KG1 (cell line): Measurements from ENCODE around the gene PDE8B.

Source experiments
- DNase-seq: peaks from one replicate; lab custom pipeline; 2025; lab: John Stamatoyannopoulos, UW

Gene PDE8B

DNA sequence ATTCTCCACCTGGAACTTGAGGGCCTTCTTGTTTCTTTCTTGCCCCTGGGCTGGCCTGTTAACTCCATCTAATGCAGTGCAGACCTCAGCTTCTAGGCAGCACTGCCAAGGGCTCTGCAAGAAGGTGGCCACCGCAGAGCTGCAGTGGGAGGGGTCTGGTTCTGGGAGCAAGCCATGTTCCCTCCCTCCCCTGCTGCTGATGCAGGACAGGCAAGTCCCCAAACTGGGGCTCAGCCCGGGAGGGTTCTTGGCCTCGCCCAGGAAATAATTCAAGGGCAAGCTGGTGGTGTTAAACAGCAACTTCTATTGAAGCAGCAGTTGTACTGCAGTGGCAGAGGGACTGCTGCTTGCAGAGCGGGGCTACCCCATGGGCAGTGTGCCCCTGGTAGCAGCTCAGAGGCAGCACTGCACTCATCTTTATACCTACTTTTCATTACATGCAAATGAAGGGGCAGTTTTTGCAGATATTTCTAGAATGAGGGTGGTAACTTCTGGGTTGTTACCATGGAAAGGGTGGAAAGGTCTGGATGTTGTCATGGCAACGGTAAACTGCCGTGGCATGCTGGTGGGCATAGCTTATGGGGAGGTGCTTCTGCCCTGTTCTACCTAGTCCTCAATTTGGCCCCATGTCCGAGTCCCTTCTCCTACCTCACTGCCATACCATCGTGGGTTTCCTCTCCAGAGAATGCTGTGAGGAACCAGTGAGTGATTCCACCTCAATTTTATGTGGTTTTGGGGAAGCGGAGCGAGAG is 199.6 kb downstream of the PDE8B start:
- DNase-seq, result no peak

GRCh38 chr5:77413049-77413448 is 202.6 kb downstream of the PDE8B start:
- DNase-seq, result no peak

- no peak for DNase-seq
Observed at GRCh38 chr5:77418162-77418561, 207.7 kb downstream of the PDE8B start.

DNA sequence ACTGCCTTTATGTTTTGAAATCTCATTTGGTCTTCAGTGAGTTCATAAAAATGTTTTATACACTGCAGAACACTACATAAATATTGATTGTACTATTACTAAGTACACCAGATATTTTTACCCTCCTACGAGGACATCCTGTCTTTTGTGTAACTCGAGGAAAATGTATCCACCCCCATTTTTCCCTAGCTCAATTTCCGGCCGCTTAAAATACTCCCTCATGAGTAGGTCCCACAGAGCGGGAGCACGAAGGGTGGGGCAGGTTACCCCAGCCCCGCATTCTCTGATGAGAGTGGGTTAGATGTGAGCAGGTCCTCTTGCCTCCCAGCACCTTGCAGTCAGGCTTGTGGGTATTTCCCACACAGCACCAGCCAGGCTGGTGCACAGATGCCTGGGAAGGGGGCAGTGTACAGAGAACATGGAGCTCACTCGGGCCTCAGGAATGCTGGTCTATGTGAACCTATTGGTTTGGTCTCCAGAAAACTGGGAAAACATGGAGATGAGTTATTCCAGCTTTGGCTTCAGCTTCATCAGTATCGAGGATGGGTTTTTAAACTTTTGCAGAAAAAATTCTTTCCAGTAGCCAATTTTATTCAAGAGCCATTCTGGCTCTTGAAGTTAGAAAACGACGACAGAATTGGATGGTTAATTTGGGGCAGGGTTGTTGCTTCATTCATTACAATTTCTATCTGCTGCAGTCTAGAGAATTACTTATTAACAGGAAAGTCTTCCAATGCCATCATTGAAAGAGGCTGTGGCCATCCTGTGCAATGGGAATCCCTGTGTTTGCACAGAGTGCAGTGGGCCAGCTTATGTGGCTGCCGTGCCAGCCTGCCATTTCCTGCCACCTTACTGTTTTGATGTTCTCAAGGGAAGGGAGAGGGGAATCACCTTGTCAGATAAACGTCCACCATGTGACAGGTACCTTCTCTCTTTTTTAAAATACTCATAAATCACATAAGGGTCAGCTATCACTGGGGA is 208.4 kb downstream of the PDE8B start:
- DNase-seq, result no peak

DNA sequence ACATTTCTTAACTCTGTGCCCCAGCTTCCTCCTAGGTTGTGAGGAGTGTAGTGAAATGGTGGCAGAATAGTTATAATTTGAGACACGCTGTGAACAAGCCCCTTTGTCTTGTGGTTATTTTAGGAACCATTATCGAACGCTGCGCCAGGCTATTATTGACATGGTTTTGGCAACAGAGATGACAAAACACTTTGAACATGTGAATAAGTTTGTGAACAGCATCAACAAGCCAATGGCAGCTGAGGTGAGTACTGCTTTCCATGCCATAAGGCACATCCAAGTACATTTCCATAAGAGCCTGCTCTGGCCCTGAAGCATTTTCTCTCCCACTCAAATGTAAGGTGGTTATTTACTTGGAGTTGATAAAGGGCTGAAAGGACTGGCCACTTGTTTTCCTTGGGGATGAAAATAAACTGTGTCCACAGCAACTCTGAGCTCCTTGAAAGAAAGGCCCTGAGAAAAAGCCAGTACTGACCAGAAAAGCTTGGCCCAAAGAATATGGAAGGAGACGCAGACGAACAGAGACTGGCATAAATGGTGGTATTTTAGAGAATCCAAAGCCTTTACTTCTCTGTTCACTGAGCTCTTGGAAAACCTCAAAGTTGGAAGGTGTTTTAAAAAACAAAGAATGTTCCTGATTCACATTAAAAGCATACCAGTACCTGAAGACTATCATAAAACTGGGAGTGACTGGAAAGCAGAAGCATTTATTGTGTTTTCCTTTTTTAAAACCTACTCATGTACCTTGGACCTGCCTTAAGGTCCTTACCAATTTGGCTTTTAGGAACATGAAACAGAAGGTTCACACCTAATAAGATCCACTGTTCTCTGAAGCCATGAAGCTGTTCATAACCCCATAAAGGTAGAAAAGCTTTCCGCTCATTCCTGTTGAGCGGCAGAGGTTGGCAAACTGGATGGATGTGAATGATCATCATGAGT is 209.4 kb downstream of the PDE8B start:
- no peak for DNase-seq

- no peak for DNase-seq
Observed at GRCh38 chr5:77420940-77421339, 210.5 kb downstream of the PDE8B start.

GRCh38 chr5:77423022-77423750 is 212.7 kb downstream of the PDE8B start:
- no peak for DNase-seq

- DNase-seq, result no peak
Observed at GRCh38 chr5:77424921-77425320, 214.4 kb downstream of the PDE8B start.

DNA sequence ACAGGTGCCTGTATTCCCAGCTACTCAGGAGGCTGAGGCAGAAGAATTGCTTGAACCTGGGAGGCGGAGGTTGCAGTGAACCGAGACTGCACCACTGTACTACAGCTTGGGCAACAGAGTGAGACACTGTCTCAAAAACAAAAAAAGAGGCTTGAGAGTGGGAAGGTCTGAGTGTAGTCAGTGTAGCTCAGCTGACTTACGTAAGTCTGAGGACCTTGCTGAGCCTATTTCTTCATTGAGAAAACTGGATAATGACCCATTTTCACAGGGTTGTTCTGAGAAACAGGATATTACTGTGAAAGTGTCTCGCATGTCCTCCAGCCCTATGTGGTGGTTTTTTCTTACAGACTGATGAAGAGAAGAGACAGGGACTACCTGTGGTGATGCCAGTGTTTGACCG is 214.9 kb downstream of the PDE8B start:
- DNase-seq, result no peak

DNA sequence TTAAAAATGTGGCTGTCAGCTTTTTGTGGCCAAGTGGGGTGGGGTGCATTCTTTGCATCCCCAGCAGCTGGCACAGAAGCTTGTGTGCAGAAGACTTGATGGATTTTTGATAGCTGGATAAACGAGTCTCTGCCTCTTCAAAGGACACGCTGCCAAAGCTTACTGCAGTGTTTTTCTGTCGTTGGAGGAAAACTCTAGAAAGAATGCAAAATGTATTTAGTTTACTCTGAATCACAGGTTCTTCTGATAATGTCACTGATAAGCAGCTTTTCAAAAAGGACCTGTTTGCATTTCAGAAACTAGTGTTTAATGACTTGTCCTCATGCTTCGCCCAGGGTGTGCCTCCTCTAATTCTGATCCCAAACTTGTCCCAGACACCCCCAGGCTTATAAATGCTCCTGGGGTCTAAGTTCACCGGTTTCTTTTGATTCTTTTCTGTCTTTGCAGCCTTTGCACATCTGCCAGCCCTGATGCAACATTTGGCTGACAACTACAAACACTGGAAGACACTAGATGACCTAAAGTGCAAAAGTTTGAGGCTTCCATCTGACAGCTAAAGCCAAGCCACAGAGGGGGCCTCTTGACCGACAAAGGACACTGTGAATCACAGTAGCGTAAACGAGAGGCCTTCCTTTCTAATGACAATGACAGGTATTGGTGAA is 215.6 kb downstream of the PDE8B start:
- DNase-seq, result no peak

DNA sequence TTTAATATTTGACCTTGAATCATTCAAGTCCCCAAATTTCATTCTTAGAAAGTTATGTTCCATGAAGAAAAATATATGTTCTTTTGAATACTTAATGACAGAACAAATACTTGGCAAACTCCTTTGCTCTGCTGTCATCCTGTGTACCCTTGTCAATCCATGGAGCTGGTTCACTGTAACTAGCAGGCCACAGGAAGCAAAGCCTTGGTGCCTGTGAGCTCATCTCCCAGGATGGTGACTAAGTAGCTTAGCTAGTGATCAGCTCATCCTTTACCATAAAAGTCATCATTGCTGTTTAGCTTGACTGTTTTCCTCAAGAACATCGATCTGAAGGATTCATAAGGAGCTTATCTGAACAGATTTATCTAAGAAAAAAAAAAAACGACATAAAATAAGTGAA is 216.2 kb downstream of the PDE8B start:
- no peak for DNase-seq

GRCh38 chr5:77427998-77428397 is 217.5 kb downstream of the PDE8B start:
- DNase-seq, result no peak

DNA sequence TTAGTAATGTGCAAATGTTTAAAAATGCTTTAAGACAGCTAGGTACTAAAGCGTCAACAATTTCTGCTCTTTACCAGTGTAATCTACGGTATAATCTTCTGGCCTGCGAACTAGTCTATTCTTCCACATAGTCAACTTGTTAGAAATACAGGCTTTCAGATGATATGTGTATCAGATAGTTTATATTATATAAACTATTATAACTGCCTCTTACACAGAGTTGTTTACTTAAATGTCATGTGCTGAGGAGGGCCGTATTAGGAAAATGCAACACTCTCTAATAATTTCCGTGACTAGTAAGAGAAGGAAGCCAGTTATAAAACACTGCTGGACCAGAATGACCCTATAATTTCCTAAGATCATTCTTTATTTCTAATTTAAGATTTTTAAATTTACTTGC is 218.0 kb downstream of the PDE8B start:
- no peak for DNase-seq

DNA sequence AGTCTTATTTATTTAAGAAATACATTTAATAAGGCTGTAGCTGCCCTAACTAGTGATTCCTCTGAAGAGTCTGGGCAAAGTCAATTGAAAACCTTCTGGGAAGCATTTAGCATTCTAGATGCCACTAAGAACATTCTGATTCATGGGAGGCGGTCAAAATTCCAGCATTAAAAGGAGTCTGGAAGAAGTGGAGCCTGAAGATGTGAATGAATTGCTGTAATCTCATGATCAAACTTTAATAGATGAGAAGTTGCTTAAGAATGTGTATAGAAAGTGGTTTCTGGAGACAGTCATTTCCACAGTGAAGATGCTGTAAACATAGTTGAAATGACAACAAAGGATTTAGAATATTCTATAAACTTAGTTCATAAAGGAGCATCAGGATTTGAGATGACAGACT is 220.2 kb downstream of the PDE8B start:
- DNase-seq, result no peak

- no peak for DNase-seq
Observed at GRCh38 chr5:77431286-77431685, 220.8 kb downstream of the PDE8B start.

- DNase-seq, result no peak
Observed at GRCh38 chr5:77431719-77432118, 221.2 kb downstream of the PDE8B start.

- DNase-seq, result no peak
Observed at GRCh38 chr5:77437194-77437593, 226.7 kb downstream of the PDE8B start.

DNA sequence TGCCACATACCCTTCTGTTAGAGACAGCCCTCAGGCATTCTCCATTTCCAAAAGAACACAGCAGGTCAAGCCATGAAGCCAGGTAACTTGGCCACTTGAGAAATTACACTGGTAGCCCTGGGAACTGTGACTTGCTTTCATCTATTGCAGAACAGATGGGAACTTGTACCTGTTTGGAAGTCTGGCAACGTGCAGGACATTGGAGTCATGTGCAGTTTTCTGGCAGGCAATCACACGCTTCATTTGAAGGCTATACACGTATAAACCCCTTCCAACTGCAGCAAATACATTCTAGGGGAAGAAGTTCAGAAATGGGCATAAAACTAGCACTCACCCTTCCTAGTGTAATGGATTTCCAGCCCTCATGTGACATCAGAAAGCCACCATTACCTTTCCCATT is 227.6 kb downstream of the PDE8B start:
- no peak for DNase-seq

- DNase-seq, result no peak
Observed at GRCh38 chr5:77443670-77444069, 233.2 kb downstream of the PDE8B start.

GRCh38 chr5:77444356-77444755 is 233.9 kb downstream of the PDE8B start:
- DNase-seq, result no peak

- no peak for DNase-seq
Observed at GRCh38 chr5:77448831-77449230, 238.4 kb downstream of the PDE8B start.
